ENCODE data around the gene SRRM3.
"Not testable (repeated sequence)": the region's sequence is repeated elsewhere in the genome, so short reads cannot be mapped to it uniquely, and the experiment has no call there.

The SRRM3 gene

GRCh38 chr7:76316984-76317781, 115.5 kb downstream of the SRRM3 start:
- DNase-seq: no peak

- DNase-seq: peak; percentile 84 to 98 (median 96)
Observed at GRCh38 chr7:76317782-76318487, 116.2 kb downstream of the SRRM3 start.

GRCh38 chr7:76318488-76319353, 117.0 kb downstream of the SRRM3 start:
- DNase-seq: peak in 11 of 14 donors; percentile 41 to 79 (median 63)

- DNase-seq: no peak
Observed at GRCh38 chr7:76325092-76325491, 123.4 kb downstream of the SRRM3 start.

- DNase-seq: no peak
Observed at GRCh38 chr7:76325811-76326210, 124.1 kb downstream of the SRRM3 start.

- no peak for DNase-seq
Observed at GRCh38 chr7:76326646-76327233, 125.0 kb downstream of the SRRM3 start.

- DNase-seq: no peak
Observed at GRCh38 chr7:76327610-76328009, 125.9 kb downstream of the SRRM3 start.

- DNase-seq: no peak
Observed at GRCh38 chr7:76328389-76328788, 126.7 kb downstream of the SRRM3 start.

GRCh38 chr7:76329479-76329878, 127.8 kb downstream of the SRRM3 start:
- no peak for DNase-seq

GRCh38 chr7:76330261-76330660, 128.6 kb downstream of the SRRM3 start:
- DNase-seq: no peak

- DNase-seq: no peak
Observed at GRCh38 chr7:76330673-76331072, 129.0 kb downstream of the SRRM3 start.

GRCh38 chr7:76332078-76332477, 130.4 kb downstream of the SRRM3 start:
- peak in 1 of 14 donors; percentile 12 for DNase-seq

GRCh38 chr7:76333511-76334101, 131.9 kb downstream of the SRRM3 start:
- peak in 2 of 14 donors; percentile 16 to 17 for DNase-seq

- no peak for DNase-seq
Observed at GRCh38 chr7:76334320-76334967, 132.7 kb downstream of the SRRM3 start.

- DNase-seq: not testable (repeated sequence)
Observed at GRCh38 chr7:76335417-76335816, 133.7 kb downstream of the SRRM3 start.

GRCh38 chr7:76336094-76336493, 134.4 kb downstream of the SRRM3 start:
- no peak for DNase-seq

All from C1 segment of cervical spinal cord (tissue), 14 donors.